Measurements from ENCODE around the gene SLC12A7. TPM values are rescaled to one million over a fixed set of nuclear protein-coding genes. Genes with fewer than 3 reads are reported as not detected.

SLC12A7 gene
- total RNA-seq, 1 experiment from 2014 or later = 30.8 TPM

DNA sequence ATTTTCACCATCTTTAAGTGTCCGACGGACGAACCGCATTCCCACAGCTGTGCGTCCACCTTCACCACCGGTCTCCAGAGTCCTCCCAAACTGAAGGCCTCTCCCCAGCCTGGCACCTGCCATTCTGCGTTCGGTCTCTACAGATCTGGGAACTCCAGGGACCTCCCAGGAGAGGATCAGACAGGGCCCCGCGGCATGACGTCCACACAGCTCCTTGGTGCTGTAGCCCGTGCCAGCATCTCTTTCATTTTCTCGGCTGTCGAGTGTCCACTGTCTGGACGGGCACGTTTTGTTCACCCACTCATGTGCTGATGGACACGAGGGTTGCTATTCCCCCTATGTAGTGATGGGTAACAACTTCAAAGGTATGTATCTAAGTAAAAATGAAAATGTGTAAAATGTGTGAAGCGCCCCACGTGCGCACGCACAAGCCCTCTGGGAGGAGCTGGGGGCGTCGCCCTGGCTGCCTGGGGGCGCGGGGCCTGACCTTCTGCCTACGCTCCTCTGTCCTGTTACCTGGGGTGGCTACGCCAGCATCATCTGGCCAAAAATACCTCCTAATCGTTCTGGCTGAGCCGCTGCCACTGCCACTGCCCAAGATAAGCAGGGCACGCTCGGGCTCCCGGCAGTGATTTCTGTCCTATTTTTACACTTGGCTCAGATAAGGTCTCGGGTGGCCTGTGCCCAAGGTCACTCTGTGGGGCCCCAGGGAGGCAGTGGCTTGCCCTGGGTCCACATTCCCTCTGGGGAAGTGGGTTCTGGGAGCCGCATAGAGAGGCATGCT is 10.8 kb upstream of the SLC12A7 start:
- Histone ChIP-seq H3K27ac (ENCODE audit: insufficient read length, low read depth, low read length) (no peak overlapping the region), H2BK20ac (ENCODE audit: low read depth, low read length, poor library complexity, severe bottlenecking) (no peak overlapping the region), H3K56ac (ENCODE audit: insufficient read length, low read depth, low read length) (no peak overlapping the region), H3K23me2 (ENCODE audit: insufficient read length, low read depth, low read length, poor library complexity, severe bottlenecking) (no peaks in the 10 kb centered on the region), H4K8ac (replicated peaks; ENCODE audit: insufficient read length, low read depth, low read length) (no peak overlapping the region), H3K23ac (ENCODE audit: insufficient read length, low read depth, low read length) (no peak overlapping the region), H3K79me1 (ENCODE audit: insufficient read depth, low read depth, low read length, poor library complexity, severe bottlenecking) (no peaks in the 10 kb centered on the region), H3K9ac (ENCODE audit: extremely low read depth, insufficient read length, low read length) (no peak overlapping the region), H4K5ac (ENCODE audit: insufficient read length, low read depth, low read length) (no peak overlapping the region), H3K4ac (ENCODE audit: low read depth, low read length) (no peak overlapping the region), H2BK12ac (ENCODE audit: insufficient read length, low read depth, low read length) (no peak overlapping the region), H3K9me3 (ENCODE audit: control insufficient read depth, low read depth, low read length) (no peaks in the 10 kb centered on the region), H3K4me1 (ENCODE audit: insufficient read depth, low read length) (no peaks in the 10 kb centered on the region), H3K18ac (ENCODE audit: insufficient read length, low read depth, low read length) (no peak overlapping the region), H4K20me1 (ENCODE audit: control insufficient read depth, insufficient read depth, insufficient read length) (no peaks in the 10 kb centered on the region), H2BK5ac (ENCODE audit: insufficient read length, low read length) (no peak overlapping the region), H2BK120ac (ENCODE audit: low read depth, low read length, poor library complexity, severe bottlenecking) (no peak overlapping the region), H2BK15ac (ENCODE audit: low read depth, low read length) (no peak overlapping the region), H3K27me3 (ENCODE audit: insufficient read depth, low read length) (no peaks in the 10 kb centered on the region), H2AK5ac (ENCODE audit: insufficient read length, low read length) (no peak overlapping the region), H3K4me2 (ENCODE audit: insufficient read depth, insufficient read length, low read length) (no peak overlapping the region), H2AFZ (ENCODE audit: low read length) (no peak overlapping the region), H3K79me2 (ENCODE audit: insufficient read depth, low read length) (no peaks in the 10 kb centered on the region), H3K14ac (ENCODE audit: insufficient read depth, low read length) (no peak overlapping the region), H4K91ac (ENCODE audit: insufficient read length, low read depth, low read length) (no peak overlapping the region), H3T11ph (ENCODE audit: low read length) (no peak overlapping the region)
- Mint-ChIP-seq H3K27me3 (ENCODE audit: low read depth) (peaks cover 13% of the 10 kb centered on the region), H3K27ac (no peak overlapping the region; a peak in 1 of 7 replicates), H3K4me1 (peaks cover 12 to 22% of the 10 kb centered on the region in 2 experiments), H3K4me3 (no peak overlapping the region), H3K36me3 (ENCODE audit: insufficient read depth in 1 of 3, low read depth in 3 of 3) (peaks cover 0 to 5% (median 0%) of the 10 kb centered on the region in 3 experiments; a peak in 5 of 7 replicates), H3K9me3 (peaks cover 3 to 8% of the 10 kb centered on the region in 2 experiments)
- TF ChIP-seq, protein P1, sequence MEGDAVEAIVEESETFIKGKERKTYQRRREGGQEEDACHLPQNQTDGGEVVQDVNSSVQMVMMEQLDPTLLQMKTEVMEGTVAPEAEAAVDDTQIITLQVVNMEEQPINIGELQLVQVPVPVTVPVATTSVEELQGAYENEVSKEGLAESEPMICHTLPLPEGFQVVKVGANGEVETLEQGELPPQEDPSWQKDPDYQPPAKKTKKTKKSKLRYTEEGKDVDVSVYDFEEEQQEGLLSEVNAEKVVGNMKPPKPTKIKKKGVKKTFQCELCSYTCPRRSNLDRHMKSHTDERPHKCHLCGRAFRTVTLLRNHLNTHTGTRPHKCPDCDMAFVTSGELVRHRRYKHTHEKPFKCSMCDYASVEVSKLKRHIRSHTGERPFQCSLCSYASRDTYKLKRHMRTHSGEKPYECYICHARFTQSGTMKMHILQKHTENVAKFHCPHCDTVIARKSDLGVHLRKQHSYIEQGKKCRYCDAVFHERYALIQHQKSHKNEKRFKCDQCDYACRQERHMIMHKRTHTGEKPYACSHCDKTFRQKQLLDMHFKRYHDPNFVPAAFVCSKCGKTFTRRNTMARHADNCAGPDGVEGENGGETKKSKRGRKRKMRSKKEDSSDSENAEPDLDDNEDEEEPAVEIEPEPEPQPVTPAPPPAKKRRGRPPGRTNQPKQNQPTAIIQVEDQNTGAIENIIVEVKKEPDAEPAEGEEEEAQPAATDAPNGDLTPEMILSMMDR (conservative IDR thresholded peaks at IDR 0.05) = no peak
- no peak for DNase-seq
- WGBS (ENCODE audit: extremely low coverage, insufficient read length, low lambda C conversion rate) = no CpG with 5 or more reads among the region's 34 CpGs

All from H9 (cell line).